Measurements from ENCODE around the gene GCK. TPM values are rescaled to one million over a fixed set of nuclear protein-coding genes. Genes with fewer than 3 reads are reported as not detected.

The GCK gene
- total RNA-seq, 1 donor from 2014 or later = 5.9 TPM

GRCh38 chr7:44159824-44160630 lies 29.2 kb downstream of the GCK start:
- H3K4me3 Mint-ChIP-seq (ENCODE audit: low read depth) = no peak overlapping the region

GRCh38 chr7:44158873-44159631 lies 30.2 kb downstream of the GCK start:
- Mint-ChIP-seq H3K9me3 (ENCODE audit: low read depth) (no peaks in the 10 kb centered on the region), H3K27ac (no peak overlapping the region), H3K4me1 (ENCODE audit: low read depth) (no peaks in the 10 kb centered on the region), H3K4me3 (ENCODE audit: low read depth) (no peak overlapping the region), H3K36me3 (ENCODE audit: insufficient read depth) (no peaks in the 10 kb centered on the region), H3K27me3 (no peaks in the 10 kb centered on the region)
- TF ChIP-seq CTCF (IDR thresholded peaks at IDR 0.05; ENCODE audit: unreplicated experiment) = no peak
- DNase-seq (ENCODE audit: low spot score, unreplicated experiment) = no peak

More at GRCh38 chr7:44159824-44160630, 29.2 kb downstream of the GCK start:
- no peak for DNase-seq (ENCODE audit: low spot score, unreplicated experiment)
- Mint-ChIP-seq H3K36me3 (ENCODE audit: insufficient read depth) (no peaks in the 10 kb centered on the region), H3K27me3 (no peaks in the 10 kb centered on the region), H3K27ac (no peak overlapping the region), H3K4me1 (ENCODE audit: low read depth) (no peaks in the 10 kb centered on the region), H3K9me3 (ENCODE audit: low read depth) (no peaks in the 10 kb centered on the region)
- no peak for TF ChIP-seq CTCF (IDR thresholded peaks at IDR 0.05; ENCODE audit: unreplicated experiment)

GRCh38 chr7:44158096-44158872 lies 31.0 kb downstream of the GCK start:
- TF ChIP-seq CTCF (IDR thresholded peaks at IDR 0.05; ENCODE audit: unreplicated experiment) = no peak
- Mint-ChIP-seq H3K27ac (no peak overlapping the region), H3K9me3 (ENCODE audit: low read depth) (no peaks in the 10 kb centered on the region), H3K4me3 (ENCODE audit: low read depth) (no peak overlapping the region), H3K36me3 (ENCODE audit: insufficient read depth) (no peaks in the 10 kb centered on the region), H3K27me3 (no peaks in the 10 kb centered on the region), H3K4me1 (ENCODE audit: low read depth) (no peaks in the 10 kb centered on the region)
- no peak for DNase-seq (ENCODE audit: low spot score, unreplicated experiment)

- no peaks in the 10 kb centered on the region for H3K27me3 Mint-ChIP-seq
- no peak for TF ChIP-seq CTCF (IDR thresholded peaks at IDR 0.05; ENCODE audit: unreplicated experiment)
- H3K9me3 Mint-ChIP-seq (ENCODE audit: low read depth) = no peaks in the 10 kb centered on the region
- no peak overlapping the region for H3K4me3 Mint-ChIP-seq (ENCODE audit: low read depth)
- H3K4me1 Mint-ChIP-seq (ENCODE audit: low read depth) = no peaks in the 10 kb centered on the region
- H3K36me3 Mint-ChIP-seq (ENCODE audit: insufficient read depth) = no peaks in the 10 kb centered on the region
- no peak for DNase-seq (ENCODE audit: low spot score, unreplicated experiment)
- H3K27ac Mint-ChIP-seq = no peak overlapping the region
These were observed 31.8 kb downstream of the GCK start for GRCh38 chr7:44157116-44158080.

All from progenitor cell of endocrine pancreas (in vitro differentiated cells).